GM19240 (cell line): Measurements from ENCODE around the gene OPALIN.

Experiments
- DNase-seq: peaks from one replicate; pipeline ENCODE4 v3.0.0; 2011; ENCODE audit warnings: low spot score; ENCODE audit not compliant: insufficient read length

The OPALIN gene

GRCh38 chr10:96301616-96302015, 57.2 kb downstream of the OPALIN start:
- no peak for DNase-seq

- no peak for DNase-seq
Measured at GRCh38 chr10:96299383-96299782, 59.4 kb downstream of the OPALIN start.

- DNase-seq = no peak
Measured at GRCh38 chr10:96298362-96298761, 60.4 kb downstream of the OPALIN start.

DNA sequence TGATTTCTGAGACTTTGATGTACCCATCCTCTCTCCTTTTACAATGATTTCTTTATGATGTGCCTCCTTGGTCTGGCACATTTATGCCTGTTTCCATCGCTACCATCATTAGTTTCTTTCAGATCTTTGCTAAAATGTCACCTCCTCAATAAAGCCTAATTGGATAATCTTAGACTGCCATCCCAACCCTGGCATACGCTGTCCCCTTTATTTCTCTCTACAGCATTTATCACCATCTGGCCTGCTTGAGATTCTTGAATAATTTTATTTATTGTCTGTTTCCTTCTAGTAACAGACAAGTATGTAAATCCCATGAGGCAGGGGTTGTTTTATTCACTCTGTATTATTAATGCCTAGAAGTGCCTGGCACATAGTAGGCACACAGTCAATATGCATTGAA, 61.3 kb downstream of the OPALIN start:
- DNase-seq = no peak

GRCh38 chr10:96295475-96295874, 63.3 kb downstream of the OPALIN start:
- DNase-seq = no peak
